Kidney tubule cell (primary cell): Measurements from ENCODE around the gene PMPCA.
A peak's percentile ranks its signal among the peaks of the same experiment; 100 is the strongest.

Experiments used
- DNase-seq: peaks from one replicate; pipeline ENCODE4 v3.0.0-alpha.2; 2018; ENCODE audit warnings: low spot score

The PMPCA gene

GRCh38 chr9:136410500-136411287 is at the start of gene PMPCA, which contains the start of gene ENTR1:
PMPCA (plus strand) TSS chr9:136410658; CDS start chr9:136410669, 11 bp downstream.
ENTR1 (minus strand) TSS chr9:136410614; CDS start chr9:136410397, 217 bp downstream.
- peak; percentile 92 for DNase-seq

DNA sequence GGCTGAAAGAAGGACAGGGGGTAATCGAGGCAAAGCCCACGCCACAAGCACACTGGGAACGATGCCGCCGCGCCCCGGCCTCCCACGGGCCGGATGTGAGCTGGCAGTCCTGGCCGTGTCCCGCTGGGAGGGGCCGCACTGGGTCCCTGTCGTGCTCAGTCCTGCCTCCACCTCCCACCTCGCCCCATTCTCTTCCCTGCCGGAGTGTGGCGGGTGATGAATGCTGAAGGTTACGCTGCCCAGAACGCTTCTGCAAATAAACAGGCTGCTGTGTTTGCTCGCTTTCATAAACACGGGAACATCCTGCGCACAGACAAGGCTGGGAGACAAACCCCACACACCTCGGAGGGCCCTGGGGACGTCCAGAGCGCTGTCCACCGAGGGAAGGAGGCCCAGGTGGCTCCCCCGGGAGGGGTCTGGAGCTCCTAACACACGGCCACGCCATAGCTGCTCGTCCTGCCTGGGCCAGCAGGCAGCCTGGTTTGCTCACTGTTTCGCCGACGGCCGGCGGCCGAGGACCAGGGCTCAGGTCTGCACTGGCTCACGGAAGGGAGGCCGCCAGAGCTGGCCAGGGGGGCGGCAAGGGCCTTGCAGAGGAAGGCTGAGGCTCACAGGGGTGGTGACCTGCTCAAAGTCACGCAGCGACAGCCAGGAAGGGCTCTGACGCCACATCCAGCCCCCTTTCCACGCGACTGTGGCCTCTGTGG is 49.3 kb upstream of the PMPCA start:
- DNase-seq: no peak

- no peak for DNase-seq
These were observed 48.6 kb upstream of the PMPCA start for GRCh38 chr9:136361754-136362449.

- DNase-seq: no peak
These were observed 48.0 kb upstream of the PMPCA start for GRCh38 chr9:136362450-136362784.

GRCh38 chr9:136363106-136363948 is 47.1 kb upstream of the PMPCA start, which contains the start of gene DNLZ:
DNLZ (minus strand) TSS chr9:136363744; CDS start chr9:136363714, 30 bp downstream.
- DNase-seq: peak; percentile 95

- DNase-seq: no peak
These were observed 46.3 kb upstream of the PMPCA start for GRCh38 chr9:136363949-136364748.

- no peak for DNase-seq
These were observed 45.3 kb upstream of the PMPCA start for GRCh38 chr9:136364942-136365774.

- no peak for DNase-seq
These were observed 44.7 kb upstream of the PMPCA start for GRCh38 chr9:136365775-136366222.

DNA sequence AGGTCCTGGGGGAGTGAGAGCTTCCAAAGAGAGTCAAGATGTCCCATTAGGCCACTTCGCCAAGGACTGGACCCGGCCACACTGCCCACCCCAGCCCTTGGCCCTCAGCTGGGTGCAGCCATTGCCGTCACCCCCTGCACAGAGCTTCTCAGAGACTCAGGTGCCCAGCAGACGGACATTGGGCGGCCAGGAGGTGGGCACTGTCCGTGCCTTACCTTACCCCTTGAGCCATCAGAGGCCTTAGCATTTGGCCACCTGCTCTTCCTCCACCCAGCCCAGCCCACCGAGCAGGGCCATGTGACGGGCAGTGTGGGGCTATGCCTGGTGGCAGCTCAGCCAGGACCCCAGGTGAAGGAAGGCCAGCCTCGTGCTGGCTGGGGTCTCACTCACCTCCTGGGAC is 43.6 kb upstream of the PMPCA start:
- no peak for DNase-seq

GRCh38 chr9:136367296-136368145 is 42.9 kb upstream of the PMPCA start:
- DNase-seq: no peak

DNA sequence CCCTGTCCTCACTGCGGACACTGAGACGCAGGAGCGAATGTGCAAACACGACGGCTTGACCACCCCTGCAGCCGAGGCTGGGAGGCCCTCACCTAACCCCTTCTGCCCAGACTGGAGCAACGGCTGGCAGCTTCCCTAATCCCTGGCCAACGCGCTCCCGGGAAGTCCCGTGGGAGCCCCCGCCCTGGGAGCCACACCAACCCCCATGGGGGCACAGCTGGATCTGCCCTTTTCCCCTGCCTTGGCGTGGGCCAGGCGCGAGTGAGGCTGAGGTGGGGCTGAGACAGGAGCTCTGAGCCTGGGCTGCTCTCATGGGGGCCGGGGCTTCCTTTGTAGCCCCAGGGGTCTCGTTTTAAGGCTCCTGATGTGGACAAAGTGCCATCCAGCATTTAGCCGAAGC is 42.3 kb upstream of the PMPCA start:
- no peak for DNase-seq

GRCh38 chr9:136370037-136370436 is 40.4 kb upstream of the PMPCA start:
- no peak for DNase-seq

DNA sequence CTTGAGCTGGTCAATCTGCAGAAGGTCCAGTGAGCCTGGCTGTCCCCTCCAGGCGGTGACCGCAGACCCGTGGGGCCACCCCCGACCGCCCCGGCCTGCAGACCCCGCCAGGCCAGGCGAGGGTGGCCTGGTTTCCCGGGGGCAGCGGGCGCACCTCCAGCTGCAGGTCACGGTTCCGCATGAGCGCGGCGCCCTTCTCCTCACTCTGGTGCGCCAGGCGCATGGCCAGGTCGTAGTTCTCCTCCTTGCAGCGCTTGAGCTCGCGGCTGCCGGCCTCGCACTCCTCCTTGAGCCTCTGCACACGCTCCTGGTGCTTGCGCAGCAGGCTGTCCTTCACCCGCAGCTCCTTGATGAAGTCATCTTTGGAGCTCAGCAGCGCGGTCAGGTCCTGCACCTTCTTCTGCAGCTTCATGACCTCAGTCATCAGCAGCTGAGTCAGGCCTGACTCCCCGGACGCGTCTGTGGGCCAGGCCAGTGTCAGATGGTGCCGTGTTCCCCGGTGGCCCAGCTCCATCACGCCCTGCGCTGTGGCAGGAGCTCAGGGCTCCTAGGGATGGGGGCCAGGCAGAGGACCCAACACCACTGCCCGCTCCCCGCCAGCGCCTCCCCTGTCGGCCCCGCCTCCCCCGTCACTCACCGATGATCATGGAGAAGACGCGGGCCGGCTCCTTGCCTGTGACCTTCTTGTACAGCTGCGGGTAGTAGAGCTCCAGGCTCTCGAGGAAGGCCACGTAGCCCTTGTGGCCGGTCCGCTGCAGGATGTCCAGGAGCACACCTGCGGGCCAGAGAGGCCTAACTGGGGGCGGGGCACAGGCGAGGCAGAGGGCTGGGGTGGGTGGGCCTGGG is 39.5 kb upstream of the PMPCA start:
- peak; percentile 46 for DNase-seq

GRCh38 chr9:136371533-136371880 is 39.0 kb upstream of the PMPCA start:
- no peak for DNase-seq

DNA sequence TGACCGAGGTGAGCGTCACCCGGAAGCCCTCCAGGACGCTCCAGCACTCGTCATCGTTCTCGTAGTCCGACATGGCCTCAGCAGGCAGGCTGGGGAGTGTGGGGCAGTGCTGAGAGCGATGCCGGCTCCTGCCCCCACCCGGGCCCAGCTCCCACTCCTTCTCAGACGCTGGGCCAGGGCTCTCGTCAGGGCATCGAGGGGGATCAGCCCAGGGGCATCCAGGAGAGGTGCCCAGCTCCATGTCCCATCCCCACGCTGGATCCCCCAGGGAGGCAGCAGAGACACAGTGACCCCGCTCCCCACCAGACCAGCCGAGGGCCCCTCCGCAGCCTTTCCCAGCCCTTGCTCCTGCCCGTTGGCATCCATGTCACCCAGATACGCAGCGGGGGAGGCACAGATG is 38.5 kb upstream of the PMPCA start:
- no peak for DNase-seq

- DNase-seq: peak; percentile 88
These were observed 37.7 kb upstream of the PMPCA start for GRCh38 chr9:136372561-136373299.
